Globus pallidus (tissue), 1 donor: Measurements from ENCODE around the gene TPRN.

Source experiments
- DNase-seq: peaks from one replicate; pipeline ENCODE4 v3.0.0-alpha.2; 2015; ENCODE audit warnings: low spot score

The TPRN gene

GRCh38 chr9:137161558-137162486 is 38.7 kb downstream of the TPRN start:
- no peak for DNase-seq

- no peak for DNase-seq
These were observed 39.6 kb downstream of the TPRN start for GRCh38 chr9:137160716-137161557.

- no peak for DNase-seq
These were observed 40.5 kb downstream of the TPRN start for GRCh38 chr9:137160054-137160425.

- no peak for DNase-seq
These were observed 41.2 kb downstream of the TPRN start for GRCh38 chr9:137159105-137160053.

GRCh38 chr9:137158625-137159024 is 41.9 kb downstream of the TPRN start:
- no peak for DNase-seq

GRCh38 chr9:137157618-137158415 is 42.7 kb downstream of the TPRN start:
- DNase-seq, result no peak

GRCh38 chr9:137156567-137157375 is 43.8 kb downstream of the TPRN start:
- no peak for DNase-seq

GRCh38 chr9:137152844-137153405 is 47.6 kb downstream of the TPRN start:
- DNase-seq, result no peak

- DNase-seq, result no peak
These were observed 49.7 kb downstream of the TPRN start for GRCh38 chr9:137150617-137151457.

- DNase-seq, result no peak
These were observed 50.5 kb downstream of the TPRN start for GRCh38 chr9:137149942-137150616.

- no peak for DNase-seq
These were observed 51.2 kb downstream of the TPRN start for GRCh38 chr9:137149363-137149762.

- DNase-seq, result no peak
These were observed 51.9 kb downstream of the TPRN start for GRCh38 chr9:137148661-137149060.

GRCh38 chr9:137148242-137148641 is 52.3 kb downstream of the TPRN start:
- DNase-seq, result no peak

- DNase-seq, result no peak
These were observed 52.8 kb downstream of the TPRN start for GRCh38 chr9:137147793-137148160.

GRCh38 chr9:137147091-137147792 is 53.3 kb downstream of the TPRN start:
- no peak for DNase-seq

GRCh38 chr9:137146527-137146918 is 54.0 kb downstream of the TPRN start:
- DNase-seq, result no peak

GRCh38 chr9:137145731-137146526 is 54.6 kb downstream of the TPRN start:
- no peak for DNase-seq
